ENCODE results near the gene TIGAR. TPM values are rescaled to one million over a fixed set of nuclear protein-coding genes. Genes with fewer than 3 reads are reported as not detected.

TIGAR gene
- total RNA-seq, 1 donor from 2014 or later, result 13.6 TPM

GRCh38 chr12:4383304-4383865 lies 62.4 kb downstream of the TIGAR start:
- Histone ChIP-seq H3K27ac (replicated peaks) (no peak overlapping the region), H3K36me3 (no peaks in the 10 kb centered on the region), H3K9me3 (replicated peaks) (no peaks in the 10 kb centered on the region), H3K4me3 (no peak overlapping the region), H3K4me1 (no peaks in the 10 kb centered on the region), H3K27me3 (ENCODE audit: low read depth) (peaks cover 30% of the 10 kb centered on the region)
- intact Hi-C loops (cut with micrococcal nuclease), result no loop called here
- TF ChIP-seq CTCF (IDR thresholded peaks at IDR 0.05; ENCODE audit: borderline replicate concordance), result no peak
- no peak for DNase-seq

GRCh38 chr12:4386801-4387200 lies 65.8 kb downstream of the TIGAR start:
- Histone ChIP-seq H3K4me1 (no peaks in the 10 kb centered on the region), H3K4me3 (no peak overlapping the region), H3K36me3 (no peaks in the 10 kb centered on the region), H3K27ac (replicated peaks) (no peak overlapping the region), H3K27me3 (ENCODE audit: low read depth) (no peaks in the 10 kb centered on the region), H3K9me3 (replicated peaks) (no peaks in the 10 kb centered on the region)
- no peak for TF ChIP-seq CTCF (IDR thresholded peaks at IDR 0.05; ENCODE audit: borderline replicate concordance)
- no peak for DNase-seq
- intact Hi-C loops (cut with micrococcal nuclease), result no loop called here

DNA sequence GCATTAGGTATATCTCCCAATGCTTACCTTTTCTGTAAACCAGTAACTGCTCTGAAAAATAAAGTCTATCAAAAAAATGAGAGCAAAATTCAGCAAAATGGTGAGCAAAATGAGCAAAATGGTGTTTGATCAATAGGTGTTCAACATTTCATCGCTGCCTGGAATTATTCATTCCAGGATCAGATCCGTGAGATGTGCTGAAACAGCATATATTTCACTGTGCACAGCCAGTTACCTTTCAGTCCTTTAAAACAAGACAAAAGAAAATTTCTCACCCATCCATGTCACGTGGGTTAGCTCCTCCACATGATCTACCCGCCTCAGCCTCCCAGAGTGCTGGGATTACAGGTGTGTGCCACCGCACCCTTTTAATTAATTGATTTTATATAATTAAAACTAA lies 66.6 kb downstream of the TIGAR start:
- no peak for DNase-seq
- Histone ChIP-seq H3K27ac (replicated peaks) (no peak overlapping the region), H3K4me1 (peaks cover 5% of the 10 kb centered on the region), H3K4me3 (no peak overlapping the region), H3K36me3 (no peaks in the 10 kb centered on the region), H3K9me3 (replicated peaks) (no peaks in the 10 kb centered on the region), H3K27me3 (ENCODE audit: low read depth) (peaks cover 6% of the 10 kb centered on the region)
- intact Hi-C loops (cut with micrococcal nuclease), result no loop called here
- no peak for TF ChIP-seq CTCF (IDR thresholded peaks at IDR 0.05; ENCODE audit: borderline replicate concordance)

DNA sequence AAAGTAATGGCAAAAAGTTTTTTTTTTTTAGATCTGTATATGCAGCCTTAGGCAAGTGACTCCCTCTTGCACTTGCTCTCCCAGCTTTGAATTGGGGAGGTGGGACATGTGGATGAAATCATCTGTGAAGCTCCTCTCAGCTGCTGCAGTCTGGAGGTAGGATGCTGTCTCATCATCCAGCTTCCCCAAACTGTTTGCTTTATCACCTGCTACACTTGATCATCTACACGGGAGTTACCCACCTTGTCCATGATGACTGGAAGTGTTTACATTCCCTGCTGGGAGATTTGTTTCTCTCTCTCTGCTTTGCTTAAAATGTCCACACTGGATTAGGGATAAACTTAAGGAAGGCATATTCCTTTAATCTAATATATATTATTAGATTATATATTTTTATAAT lies 67.0 kb downstream of the TIGAR start:
- H3K4me3 ChIP-seq, result no peak overlapping the region
- no peak for TF ChIP-seq CTCF (IDR thresholded peaks at IDR 0.05; ENCODE audit: borderline replicate concordance)
- H3K27ac ChIP-seq (replicated peaks), result no peak overlapping the region
- intact Hi-C loops (cut with micrococcal nuclease), result no loop called here
- H3K9me3 ChIP-seq (replicated peaks), result no peaks in the 10 kb centered on the region
- no peaks in the 10 kb centered on the region for H3K36me3 ChIP-seq
- peaks cover 10% of the 10 kb centered on the region for H3K27me3 ChIP-seq (ENCODE audit: low read depth)
- no peak for DNase-seq
- peaks cover 9% of the 10 kb centered on the region for H3K4me1 ChIP-seq

GRCh38 chr12:4388662-4389061 lies 67.6 kb downstream of the TIGAR start:
- Histone ChIP-seq H3K4me3 (no peak overlapping the region), H3K9me3 (replicated peaks) (no peaks in the 10 kb centered on the region), H3K36me3 (no peaks in the 10 kb centered on the region), H3K4me1 (peaks cover 10% of the 10 kb centered on the region), H3K27ac (replicated peaks) (no peak overlapping the region), H3K27me3 (ENCODE audit: low read depth) (peaks cover 12% of the 10 kb centered on the region)
- TF ChIP-seq CTCF (IDR thresholded peaks at IDR 0.05; ENCODE audit: borderline replicate concordance), result no peak
- intact Hi-C loops (cut with micrococcal nuclease), result no loop called here
- DNase-seq, result no peak

All from left ventricle myocardium inferior (tissue), 1 donor.